HepG2 (cell line): ENCODE measurements around the gene GRPEL2. TPM values are rescaled to one million over a fixed set of nuclear protein-coding genes. Genes with fewer than 3 reads are reported as not detected.

Source experiments
- HDAC1 ChIP-seq: sonication (generic); formaldehyde crosslinking; IDR thresholded peaks from 2 replicates; pipeline ENCODE4 v1.5.1; 2020; ENCODE audit warnings: mild to moderate bottlenecking, missing genetic modification reagents
- ISL2 ChIP-seq: sonication (generic); formaldehyde crosslinking; IDR thresholded peaks from 2 replicates; pipeline ENCODE4 v1.5.0; 2020; ENCODE audit warnings: missing genetic modification reagents
- LCORL ChIP-seq, 2 experiments: fragments of 450-650 bp in 1 of 2; sonication (generic) in 1 of 2; formaldehyde crosslinking in 1 of 2; IDR thresholded peaks; 2 replicates each; pipeline versions ENCODE4 v1.5.0 to v1.6.1; 2017 to 2020; ENCODE audit warnings: antibody characterized with exemption in 1 of 2, missing genetic modification reagents in 1 of 2
- NR2F6 ChIP-seq, 2 experiments: IDR thresholded peaks; 2 replicates each; pipeline ENCODE4 v1.6.1; 2016; ENCODE audit warnings: antibody characterized with exemption in 1 of 2, mild to moderate bottlenecking in 1 of 2
- ZNF7 ChIP-seq: IDR thresholded peaks from 2 replicates; pipeline ENCODE4 v1.6.1; 2016; ENCODE audit warnings: missing biosample characterization, missing genetic modification reagents
- ZNF782 ChIP-seq: sonication (generic); formaldehyde crosslinking; IDR thresholded peaks from 2 replicates; pipeline ENCODE4 v1.4.0; 2020; ENCODE audit warnings: missing genetic modification reagents, mild to moderate bottlenecking, borderline replicate concordance
- polyA plus RNA-seq, 8 experiments: library from polyadenylated mRNA; depleted of rRNA in 3 of 8; stranded (reverse) in 7 of 8; unstranded in 1 of 8; fragments of >200 nt; fragmentation: Illumina TruSeq in 4 of 8; extraction: Trizol in 4 of 8; gene quantifications; 2 replicates each; pipeline versions ENCODE4 v1.2.1 to v1.2.3, GENCODE V29; 2011 to 2016; ENCODE audit warnings: low read depth in 4 of 8, missing spikeins in 1 of 8, mixed read lengths in 1 of 8; ENCODE audit not compliant: insufficient read depth in 1 of 8
- total RNA-seq, 5 experiments: library from RNA; depleted of rRNA; stranded (reverse); fragments of >200 nt; fragmentation: Illumina TruSeq; extraction: Trizol; gene quantifications; 2 replicates each; pipeline ENCODE4 v1.2.3, GENCODE V29; 2016; ENCODE audit warnings: low read depth in 1 of 5
- TF ChIP-seq, protein P1 (sequence below): IDR thresholded peaks from 2 replicates; pipeline ENCODE4 v1.6.1; 2018; ENCODE audit warnings: missing genetic modification reagents
- TF ChIP-seq, protein P2 (sequence below): sonication (generic); formaldehyde crosslinking; IDR thresholded peaks from 2 replicates; pipeline ENCODE4 v1.4.0; 2020; ENCODE audit warnings: missing genetic modification reagents
- TF ChIP-seq, protein P3 (sequence below), 2 experiments: fragments of 450-650 bp in 1 of 2; sonication (generic) in 1 of 2; formaldehyde crosslinking in 1 of 2; IDR thresholded peaks; 2 replicates each; pipeline versions ENCODE4 v1.6.1 to v1.8.0; 2016 to 2022; ENCODE audit warnings: antibody characterized with exemption in 1 of 2, mild to moderate bottlenecking in 1 of 2, missing genetic modification reagents in 1 of 2
- TF ChIP-seq, protein P4 (sequence below): sonication (generic); formaldehyde crosslinking; IDR thresholded peaks from 2 replicates; pipeline ENCODE4 v1.5.1; 2020; ENCODE audit warnings: missing genetic modification reagents, mild to moderate bottlenecking, borderline replicate concordance
- TF ChIP-seq, protein P5 (sequence below): IDR thresholded peaks from 2 replicates; pipeline ENCODE4 v1.6.1; 2012; ENCODE audit warnings: low read depth, low read length, improper control_type of control experiment

The GRPEL2 gene
- total and polyA plus RNA-seq, 2 of the 13 experiments (the other 11 are each of a cell fraction or from before 2014, with no cell fraction given) = 13.1 to 16.6 TPM

DNA sequence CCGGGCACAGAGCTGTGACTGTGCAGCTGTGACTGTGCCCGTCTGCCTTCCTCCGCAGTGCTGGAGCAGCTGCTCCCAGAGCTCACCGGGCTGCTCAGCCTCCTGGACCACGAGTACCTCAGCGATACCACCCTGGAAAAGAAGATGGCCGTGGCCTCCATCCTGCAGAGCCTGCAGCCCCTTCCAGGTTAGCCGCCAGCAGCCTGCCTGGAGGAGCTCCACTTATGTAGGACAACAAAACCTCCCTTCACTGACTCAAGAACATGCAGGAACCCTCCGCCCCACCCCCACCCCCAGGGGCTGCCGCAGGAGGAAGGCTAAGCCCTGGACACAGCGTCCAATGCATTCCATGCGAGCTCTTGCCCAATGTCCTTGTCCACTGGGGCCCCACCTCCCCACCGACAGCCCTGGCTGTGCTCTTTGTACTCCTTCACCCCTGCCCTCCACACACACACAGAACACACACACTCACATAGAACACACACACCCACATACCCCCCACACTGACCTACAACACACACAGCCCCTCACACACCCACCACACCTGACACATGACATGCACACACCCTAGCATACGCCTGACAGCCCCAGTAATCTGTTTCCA, 45.7 kb upstream of the GRPEL2 start (continued):
- peak; percentile 55 for TF ChIP-seq HDAC1
- TF ChIP-seq ZNF7 (CRISPR knock-in tag) = no peak
- peak; percentile 74 for TF ChIP-seq NR2F6 (IDR thresholded peaks at IDR 0.05)
- peak; percentile 78 for TF ChIP-seq NR2F6 (CRISPR knock-in tag; IDR thresholded peaks at IDR 0.05)
- TF ChIP-seq ZNF782 (CRISPR knock-in tag) = 0 out of 2 replicates have a peak, but pooled peaks have one; percentile 37
- TF ChIP-seq, protein P1, sequence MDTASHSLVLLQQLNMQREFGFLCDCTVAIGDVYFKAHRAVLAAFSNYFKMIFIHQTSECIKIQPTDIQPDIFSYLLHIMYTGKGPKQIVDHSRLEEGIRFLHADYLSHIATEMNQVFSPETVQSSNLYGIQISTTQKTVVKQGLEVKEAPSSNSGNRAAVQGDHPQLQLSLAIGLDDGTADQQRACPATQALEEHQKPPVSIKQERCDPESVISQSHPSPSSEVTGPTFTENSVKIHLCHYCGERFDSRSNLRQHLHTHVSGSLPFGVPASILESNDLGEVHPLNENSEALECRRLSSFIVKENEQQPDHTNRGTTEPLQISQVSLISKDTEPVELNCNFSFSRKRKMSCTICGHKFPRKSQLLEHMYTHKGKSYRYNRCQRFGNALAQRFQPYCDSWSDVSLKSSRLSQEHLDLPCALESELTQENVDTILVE (CRISPR knock-in tag) = no peak
- TF ChIP-seq, protein P2, sequence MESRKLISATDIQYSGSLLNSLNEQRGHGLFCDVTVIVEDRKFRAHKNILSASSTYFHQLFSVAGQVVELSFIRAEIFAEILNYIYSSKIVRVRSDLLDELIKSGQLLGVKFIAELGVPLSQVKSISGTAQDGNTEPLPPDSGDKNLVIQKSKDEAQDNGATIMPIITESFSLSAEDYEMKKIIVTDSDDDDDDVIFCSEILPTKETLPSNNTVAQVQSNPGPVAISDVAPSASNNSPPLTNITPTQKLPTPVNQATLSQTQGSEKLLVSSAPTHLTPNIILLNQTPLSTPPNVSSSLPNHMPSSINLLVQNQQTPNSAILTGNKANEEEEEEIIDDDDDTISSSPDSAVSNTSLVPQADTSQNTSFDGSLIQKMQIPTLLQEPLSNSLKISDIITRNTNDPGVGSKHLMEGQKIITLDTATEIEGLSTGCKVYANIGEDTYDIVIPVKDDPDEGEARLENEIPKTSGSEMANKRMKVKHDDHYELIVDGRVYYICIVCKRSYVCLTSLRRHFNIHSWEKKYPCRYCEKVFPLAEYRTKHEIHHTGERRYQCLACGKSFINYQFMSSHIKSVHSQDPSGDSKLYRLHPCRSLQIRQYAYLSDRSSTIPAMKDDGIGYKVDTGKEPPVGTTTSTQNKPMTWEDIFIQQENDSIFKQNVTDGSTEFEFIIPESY = peak; percentile 28; the same call in 1 of the 2 replicates
- TF ChIP-seq, protein P3, sequence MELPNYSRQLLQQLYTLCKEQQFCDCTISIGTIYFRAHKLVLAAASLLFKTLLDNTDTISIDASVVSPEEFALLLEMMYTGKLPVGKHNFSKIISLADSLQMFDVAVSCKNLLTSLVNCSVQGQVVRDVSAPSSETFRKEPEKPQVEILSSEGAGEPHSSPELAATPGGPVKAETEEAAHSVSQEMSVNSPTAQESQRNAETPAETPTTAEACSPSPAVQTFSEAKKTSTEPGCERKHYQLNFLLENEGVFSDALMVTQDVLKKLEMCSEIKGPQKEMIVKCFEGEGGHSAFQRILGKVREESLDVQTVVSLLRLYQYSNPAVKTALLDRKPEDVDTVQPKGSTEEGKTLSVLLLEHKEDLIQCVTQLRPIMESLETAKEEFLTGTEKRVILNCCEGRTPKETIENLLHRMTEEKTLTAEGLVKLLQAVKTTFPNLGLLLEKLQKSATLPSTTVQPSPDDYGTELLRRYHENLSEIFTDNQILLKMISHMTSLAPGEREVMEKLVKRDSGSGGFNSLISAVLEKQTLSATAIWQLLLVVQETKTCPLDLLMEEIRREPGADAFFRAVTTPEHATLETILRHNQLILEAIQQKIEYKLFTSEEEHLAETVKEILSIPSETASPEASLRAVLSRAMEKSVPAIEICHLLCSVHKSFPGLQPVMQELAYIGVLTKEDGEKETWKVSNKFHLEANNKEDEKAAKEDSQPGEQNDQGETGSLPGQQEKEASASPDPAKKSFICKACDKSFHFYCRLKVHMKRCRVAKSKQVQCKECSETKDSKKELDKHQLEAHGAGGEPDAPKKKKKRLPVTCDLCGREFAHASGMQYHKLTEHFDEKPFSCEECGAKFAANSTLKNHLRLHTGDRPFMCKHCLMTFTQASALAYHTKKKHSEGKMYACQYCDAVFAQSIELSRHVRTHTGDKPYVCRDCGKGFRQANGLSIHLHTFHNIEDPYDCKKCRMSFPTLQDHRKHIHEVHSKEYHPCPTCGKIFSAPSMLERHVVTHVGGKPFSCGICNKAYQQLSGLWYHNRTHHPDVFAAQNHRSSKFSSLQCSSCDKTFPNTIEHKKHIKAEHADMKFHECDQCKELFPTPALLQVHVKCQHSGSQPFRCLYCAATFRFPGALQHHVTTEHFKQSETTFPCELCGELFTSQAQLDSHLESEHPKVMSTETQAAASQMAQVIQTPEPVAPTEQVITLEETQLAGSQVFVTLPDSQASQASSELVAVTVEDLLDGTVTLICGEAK (IDR thresholded peaks at IDR 0.05) = no peak
- TF ChIP-seq, protein P3 (CRISPR knock-in tag; IDR thresholded peaks at IDR 0.05) = peak; percentile 7; the same call in 1 of the 2 replicates
- no peak for TF ChIP-seq LCORL (IDR thresholded peaks at IDR 0.05)
- 0 out of 2 replicates have a peak, but pooled peaks have one; percentile 29 for TF ChIP-seq LCORL (CRISPR knock-in tag; IDR thresholded peaks at IDR 0.05)
- TF ChIP-seq, protein P4, sequence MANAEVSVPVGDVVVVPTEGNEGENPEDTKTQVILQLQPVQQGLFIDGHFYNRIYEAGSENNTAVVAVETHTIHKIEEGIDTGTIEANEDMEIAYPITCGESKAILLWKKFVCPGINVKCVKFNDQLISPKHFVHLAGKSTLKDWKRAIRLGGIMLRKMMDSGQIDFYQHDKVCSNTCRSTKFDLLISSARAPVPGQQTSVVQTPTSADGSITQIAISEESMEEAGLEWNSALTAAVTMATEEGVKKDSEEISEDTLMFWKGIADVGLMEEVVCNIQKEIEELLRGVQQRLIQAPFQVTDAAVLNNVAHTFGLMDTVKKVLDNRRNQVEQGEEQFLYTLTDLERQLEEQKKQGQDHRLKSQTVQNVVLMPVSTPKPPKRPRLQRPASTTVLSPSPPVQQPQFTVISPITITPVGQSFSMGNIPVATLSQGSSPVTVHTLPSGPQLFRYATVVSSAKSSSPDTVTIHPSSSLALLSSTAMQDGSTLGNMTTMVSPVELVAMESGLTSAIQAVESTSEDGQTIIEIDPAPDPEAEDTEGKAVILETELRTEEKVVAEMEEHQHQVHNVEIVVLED = no peak
- no peak for TF ChIP-seq ISL2 (CRISPR knock-in tag)
- TF ChIP-seq, protein P5, sequence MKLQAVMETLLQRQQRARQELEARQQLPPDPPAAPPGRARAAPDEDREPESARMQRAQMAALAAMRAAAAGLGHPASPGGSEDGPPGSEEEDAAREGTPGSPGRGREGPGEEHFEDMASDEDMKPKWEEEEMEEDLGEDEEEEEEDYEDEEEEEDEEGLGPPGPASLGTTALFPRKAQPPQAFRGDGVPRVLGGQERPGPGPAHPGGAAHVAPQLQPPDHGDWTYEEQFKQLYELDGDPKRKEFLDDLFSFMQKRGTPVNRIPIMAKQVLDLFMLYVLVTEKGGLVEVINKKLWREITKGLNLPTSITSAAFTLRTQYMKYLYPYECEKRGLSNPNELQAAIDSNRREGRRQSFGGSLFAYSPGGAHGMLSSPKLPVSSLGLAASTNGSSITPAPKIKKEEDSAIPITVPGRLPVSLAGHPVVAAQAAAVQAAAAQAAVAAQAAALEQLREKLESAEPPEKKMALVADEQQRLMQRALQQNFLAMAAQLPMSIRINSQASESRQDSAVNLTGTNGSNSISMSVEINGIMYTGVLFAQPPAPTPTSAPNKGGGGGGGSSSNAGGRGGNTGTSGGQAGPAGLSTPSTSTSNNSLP = no peak
